ENCODE measurements around the gene AOAH.
"Not testable (repeated sequence)": the region's sequence is repeated elsewhere in the genome, so short reads cannot be mapped to it uniquely, and the experiment has no call there.

The AOAH gene

DNA sequence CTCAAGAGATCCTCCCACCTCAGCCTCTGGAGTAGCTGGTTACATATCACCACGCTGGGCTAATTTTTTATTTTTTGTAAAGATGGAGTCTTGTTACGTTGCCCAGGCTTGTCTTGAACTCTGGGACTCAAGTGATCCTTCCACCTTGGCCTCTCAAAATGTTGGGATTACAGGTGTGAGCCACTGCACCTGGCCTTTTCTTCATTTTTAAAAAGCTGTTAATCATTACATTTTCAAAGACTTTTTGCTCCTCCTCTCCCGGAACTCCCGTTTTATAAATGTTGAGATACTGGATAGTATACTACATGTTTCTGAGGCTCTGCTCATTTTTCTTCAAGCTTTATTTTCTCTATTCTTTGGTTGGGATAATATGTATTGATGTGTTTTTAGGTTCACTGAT, 16.4 kb downstream of the AOAH start:
- no peak overlapping the region for H3K4me2 ChIP-seq (ENCODE audit: insufficient read depth, low read length)
- no peak for ATAC-seq (ENCODE audit: insufficient read depth, low read depth)
- H2AFZ ChIP-seq (ENCODE audit: low read depth, low read length), result no peak overlapping the region
- DNase-seq, result no peak
- no peak overlapping the region for H3K4me3 ChIP-seq (ENCODE audit: low read depth in 1 of 2, low read length in 2 of 2)
- TF ChIP-seq, protein P1, sequence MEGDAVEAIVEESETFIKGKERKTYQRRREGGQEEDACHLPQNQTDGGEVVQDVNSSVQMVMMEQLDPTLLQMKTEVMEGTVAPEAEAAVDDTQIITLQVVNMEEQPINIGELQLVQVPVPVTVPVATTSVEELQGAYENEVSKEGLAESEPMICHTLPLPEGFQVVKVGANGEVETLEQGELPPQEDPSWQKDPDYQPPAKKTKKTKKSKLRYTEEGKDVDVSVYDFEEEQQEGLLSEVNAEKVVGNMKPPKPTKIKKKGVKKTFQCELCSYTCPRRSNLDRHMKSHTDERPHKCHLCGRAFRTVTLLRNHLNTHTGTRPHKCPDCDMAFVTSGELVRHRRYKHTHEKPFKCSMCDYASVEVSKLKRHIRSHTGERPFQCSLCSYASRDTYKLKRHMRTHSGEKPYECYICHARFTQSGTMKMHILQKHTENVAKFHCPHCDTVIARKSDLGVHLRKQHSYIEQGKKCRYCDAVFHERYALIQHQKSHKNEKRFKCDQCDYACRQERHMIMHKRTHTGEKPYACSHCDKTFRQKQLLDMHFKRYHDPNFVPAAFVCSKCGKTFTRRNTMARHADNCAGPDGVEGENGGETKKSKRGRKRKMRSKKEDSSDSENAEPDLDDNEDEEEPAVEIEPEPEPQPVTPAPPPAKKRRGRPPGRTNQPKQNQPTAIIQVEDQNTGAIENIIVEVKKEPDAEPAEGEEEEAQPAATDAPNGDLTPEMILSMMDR (IDR thresholded peaks at IDR 0.05; ENCODE audit: borderline replicate concordance, extremely low read depth, low read length, poor library complexity, severe bottlenecking), result no peak
- TF ChIP-seq EZH2 (IDR thresholded peaks at IDR 0.05; ENCODE audit: borderline replicate concordance, low read depth, low read length, severe bottlenecking), result no peak
- no peaks in the 10 kb centered on the region for H3K27me3 ChIP-seq (ENCODE audit: insufficient read depth, low read length, poor library complexity)
- H3K79me2 ChIP-seq (ENCODE audit: insufficient read depth, low read length), result no peaks in the 10 kb centered on the region
- no peak overlapping the region for H3K9ac ChIP-seq (ENCODE audit: low read depth, low read length)
- peaks cover 2% of the 10 kb centered on the region for H3K9me3 ChIP-seq (ENCODE audit: insufficient read depth, low read length, severe bottlenecking)
- no peaks in the 10 kb centered on the region for H3K36me3 ChIP-seq (ENCODE audit: insufficient read depth, low read length)
- no peak overlapping the region for H3K27ac ChIP-seq (ENCODE audit: low read length)
- H3K4me1 ChIP-seq (ENCODE audit: insufficient read depth, low read length), result no peaks in the 10 kb centered on the region
- H4K20me1 ChIP-seq (ENCODE audit: insufficient read depth, low read length), result no peaks in the 10 kb centered on the region

DNA sequence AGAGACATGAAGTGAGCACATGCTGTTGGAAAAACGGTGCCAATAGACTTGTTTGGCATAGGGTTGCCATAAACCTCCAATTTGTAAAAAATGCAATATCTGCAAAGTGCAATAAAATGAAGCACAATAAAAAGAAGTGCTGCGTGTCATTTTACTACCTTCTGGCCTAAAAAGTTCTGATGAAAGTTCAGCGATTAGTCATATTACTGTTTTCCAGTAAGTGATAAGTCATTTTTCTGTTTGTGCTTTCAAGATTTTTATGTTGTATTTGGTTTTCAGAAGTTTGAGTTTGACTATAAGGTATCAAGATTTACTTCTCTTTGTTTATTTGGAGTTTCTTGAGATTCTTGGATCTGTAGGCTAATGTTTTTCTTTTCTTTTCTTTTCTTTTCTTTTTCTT, 16.8 kb downstream of the AOAH start:
- H3K4me3 ChIP-seq (ENCODE audit: low read depth in 1 of 2, low read length in 2 of 2), result no peak overlapping the region
- H3K27me3 ChIP-seq (ENCODE audit: insufficient read depth, low read length, poor library complexity), result no peaks in the 10 kb centered on the region
- H3K36me3 ChIP-seq (ENCODE audit: insufficient read depth, low read length), result no peaks in the 10 kb centered on the region
- no peaks in the 10 kb centered on the region for H3K79me2 ChIP-seq (ENCODE audit: insufficient read depth, low read length)
- ATAC-seq (ENCODE audit: insufficient read depth, low read depth) (no peak), DNase-seq (no peak)
- no peaks in the 10 kb centered on the region for H4K20me1 ChIP-seq (ENCODE audit: insufficient read depth, low read length)
- no peak overlapping the region for H3K9ac ChIP-seq (ENCODE audit: low read depth, low read length)
- no peak overlapping the region for H3K27ac ChIP-seq (ENCODE audit: low read length)
- H3K4me1 ChIP-seq (ENCODE audit: insufficient read depth, low read length), result peaks cover 2% of the 10 kb centered on the region; the same call in 1 of the 2 replicates
- H3K9me3 ChIP-seq (ENCODE audit: insufficient read depth, low read length, severe bottlenecking), result peaks cover 2% of the 10 kb centered on the region
- TF ChIP-seq, protein P1 (IDR thresholded peaks at IDR 0.05; ENCODE audit: borderline replicate concordance, extremely low read depth, low read length, poor library complexity, severe bottlenecking), result no peak
- no peak for TF ChIP-seq EZH2 (IDR thresholded peaks at IDR 0.05; ENCODE audit: borderline replicate concordance, low read depth, low read length, severe bottlenecking)
- no peak overlapping the region for H3K4me2 ChIP-seq (ENCODE audit: insufficient read depth, low read length)
- no peak overlapping the region for H2AFZ ChIP-seq (ENCODE audit: low read depth, low read length)

DNA sequence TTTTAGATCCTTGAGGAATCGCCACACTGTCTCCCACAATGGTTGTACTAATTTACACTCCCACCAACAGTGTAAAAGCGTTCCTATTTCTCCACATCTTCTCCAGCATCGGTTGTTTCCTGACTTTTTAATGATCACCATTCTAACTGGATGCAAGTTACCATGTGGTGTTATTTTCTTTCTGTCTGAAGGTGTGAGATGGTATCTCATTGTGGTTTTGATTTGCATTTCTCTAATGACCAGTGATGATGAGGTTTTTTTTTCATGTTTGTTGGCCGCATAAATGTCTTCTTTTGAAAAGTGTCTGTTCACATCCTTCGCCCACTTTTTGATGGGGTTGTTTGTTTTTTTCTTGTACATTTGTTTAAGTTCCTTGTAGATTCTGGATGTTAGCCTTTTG, 20.4 kb downstream of the AOAH start:
- not testable (repeated sequence) for H3K9ac ChIP-seq (ENCODE audit: low read depth, low read length); H2AFZ ChIP-seq (ENCODE audit: low read depth, low read length); H3K27me3 ChIP-seq (ENCODE audit: insufficient read depth, low read length, poor library complexity); ATAC-seq (ENCODE audit: insufficient read depth, low read depth); H3K4me3 ChIP-seq (ENCODE audit: low read depth in 1 of 2, low read length in 2 of 2); H3K4me2 ChIP-seq (ENCODE audit: insufficient read depth, low read length); H3K9me3 ChIP-seq (ENCODE audit: insufficient read depth, low read length, severe bottlenecking); H3K27ac ChIP-seq (ENCODE audit: low read length); H3K36me3 ChIP-seq (ENCODE audit: insufficient read depth, low read length); H4K20me1 ChIP-seq (ENCODE audit: insufficient read depth, low read length); DNase-seq; H3K79me2 ChIP-seq (ENCODE audit: insufficient read depth, low read length)
- peaks cover 14% of the 10 kb centered on the region; the same call in 1 of the 2 replicates for H3K4me1 ChIP-seq (ENCODE audit: insufficient read depth, low read length)

DNA sequence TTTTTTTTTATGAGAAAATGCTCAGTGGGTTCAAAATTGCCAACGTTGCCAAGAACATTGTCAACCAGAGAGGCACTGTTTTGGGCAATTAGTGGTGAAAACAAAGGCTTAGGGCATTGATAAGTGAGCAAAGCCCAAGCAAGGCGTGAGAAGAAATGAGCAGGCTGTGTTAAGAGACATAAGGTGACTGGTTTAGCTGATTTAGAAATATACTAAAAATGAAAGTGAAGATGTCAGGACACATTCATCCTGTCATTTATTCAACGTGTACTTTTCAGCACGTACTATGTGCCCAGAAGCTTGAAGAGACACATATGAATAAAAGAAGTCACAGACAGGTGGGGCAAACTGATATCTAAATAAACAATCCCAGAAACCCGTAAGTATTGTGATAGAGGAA, 31.8 kb downstream of the AOAH start:
- Histone ChIP-seq H3K36me3 (ENCODE audit: insufficient read depth, low read length) (no peaks in the 10 kb centered on the region), H2AFZ (ENCODE audit: low read depth, low read length) (no peak overlapping the region), H3K79me2 (ENCODE audit: insufficient read depth, low read length) (no peaks in the 10 kb centered on the region), H3K4me3 (ENCODE audit: low read depth in 1 of 2, low read length in 2 of 2) (no peak overlapping the region), H3K9ac (ENCODE audit: low read depth, low read length) (no peak overlapping the region), H3K4me1 (ENCODE audit: insufficient read depth, low read length) (no peaks in the 10 kb centered on the region), H3K27me3 (ENCODE audit: insufficient read depth, low read length, poor library complexity) (no peaks in the 10 kb centered on the region), H4K20me1 (ENCODE audit: insufficient read depth, low read length) (no peaks in the 10 kb centered on the region), H3K4me2 (ENCODE audit: insufficient read depth, low read length) (no peak overlapping the region), H3K9me3 (ENCODE audit: insufficient read depth, low read length, severe bottlenecking) (no peaks in the 10 kb centered on the region), H3K27ac (ENCODE audit: low read length) (no peak overlapping the region)
- TF ChIP-seq, protein P1 (IDR thresholded peaks at IDR 0.05; ENCODE audit: borderline replicate concordance, extremely low read depth, low read length, poor library complexity, severe bottlenecking), result no peak
- TF ChIP-seq EZH2 (IDR thresholded peaks at IDR 0.05; ENCODE audit: borderline replicate concordance, low read depth, low read length, severe bottlenecking), result no peak
- no peak for DNase-seq
- no peak for ATAC-seq (ENCODE audit: insufficient read depth, low read depth)

All from DND-41 (cell line).